SK-N-SH treated with all-trans-retinoic acid at 6 μM for 48 hours (cell line): ENCODE results near the gene ZFAND3.

Experiments used
- ATAC-seq: fragments of 200-7000 bp; cut with Tn5 transposase; 3 replicates; pipeline ENCODE4 v1.9.1; 2020; ENCODE audit warnings: mild to moderate bottlenecking, moderate library complexity
- ARNTL ChIP-seq: fragments of 450-650 bp; formaldehyde crosslinking; IDR thresholded peaks from 2 replicates; pipeline ENCODE4 v1.5.0; 2020; ENCODE audit warnings: low read depth, mild to moderate bottlenecking, moderate library complexity, borderline replicate concordance
- BACH2 ChIP-seq: fragments of 250-450 bp; sonication (Bioruptor Pico); IDR thresholded peaks from 2 replicates; pipeline ENCODE4 v1.9.0; 2021; ENCODE audit warnings: mild to moderate bottlenecking, borderline replicate concordance
- CREB5 ChIP-seq: fragments of 250-450 bp; sonication (Bioruptor Pico); IDR thresholded peaks from 2 replicates; pipeline ENCODE4 v1.5.1; 2020; ENCODE audit warnings: low read depth, mild to moderate bottlenecking, moderate library complexity
- CSRNP3 ChIP-seq: fragments of 250-450 bp; sonication (Bioruptor Pico); IDR thresholded peaks from 2 replicates; pipeline ENCODE4 v1.5.1; 2021; ENCODE audit warnings: mild to moderate bottlenecking, moderate library complexity
- ESRRG ChIP-seq: fragments of 250-450 bp; sonication (Bioruptor Pico); IDR thresholded peaks from 2 replicates; pipeline ENCODE4 v1.6.1; 2021; ENCODE audit warnings: mild to moderate bottlenecking
- GLIS3 ChIP-seq: fragments of 250-450 bp; sonication (Bioruptor Pico); IDR thresholded peaks from 2 replicates; pipeline ENCODE4 v1.5.0; 2020; ENCODE audit warnings: mild to moderate bottlenecking, moderate library complexity
- ISL1 ChIP-seq: fragments of 250-450 bp; sonication (Bioruptor Pico); IDR thresholded peaks from 2 replicates; pipeline ENCODE4 v2.1.2; 2022; ENCODE audit warnings: mild to moderate bottlenecking, moderate library complexity
- OSR1 ChIP-seq: fragments of 250-450 bp; sonication (Bioruptor Pico); IDR thresholded peaks from 2 replicates; pipeline ENCODE4 v1.8.0; 2022; ENCODE audit warnings: moderate library complexity, mild to moderate bottlenecking, inconsistent platforms
- PATZ1 ChIP-seq: fragments of 250-450 bp; sonication (Bioruptor Pico); IDR thresholded peaks from 2 replicates; pipeline ENCODE4 v1.8.0; 2020; ENCODE audit warnings: mild to moderate bottlenecking, moderate library complexity, borderline replicate concordance
- POU6F1 ChIP-seq: fragments of 250-450 bp; sonication (Bioruptor Pico); IDR thresholded peaks from 2 replicates; pipeline ENCODE4 v1.8.0; 2021; ENCODE audit warnings: low read depth, mild to moderate bottlenecking, moderate library complexity, borderline replicate concordance
- RARB ChIP-seq: fragments of 250-450 bp; sonication (Bioruptor Pico); IDR thresholded peaks from 2 replicates; pipeline ENCODE4 v1.8.0; 2021; ENCODE audit warnings: mild to moderate bottlenecking, moderate library complexity
- SNAI2 ChIP-seq: fragments of 250-450 bp; sonication (Bioruptor Pico); IDR thresholded peaks from 2 replicates; pipeline ENCODE4 v1.5.0; 2020; ENCODE audit warnings: mild to moderate bottlenecking, moderate library complexity
- TCF4 ChIP-seq: fragments of 250-450 bp; sonication (Bioruptor Pico); IDR thresholded peaks from 2 replicates; pipeline ENCODE4 v1.8.0; 2021; ENCODE audit warnings: mild to moderate bottlenecking, moderate library complexity, borderline replicate concordance
- TOX ChIP-seq: fragments of 250-450 bp; sonication (Bioruptor Pico); IDR thresholded peaks from 2 replicates; pipeline ENCODE4 v1.8.0; 2021; ENCODE audit warnings: mild to moderate bottlenecking, moderate library complexity, borderline replicate concordance
- TSHZ2 ChIP-seq: fragments of 250-450 bp; sonication (Bioruptor Pico); IDR thresholded peaks from 2 replicates; pipeline ENCODE4 v1.5.0; 2020; ENCODE audit warnings: mild to moderate bottlenecking, moderate library complexity
- ZC3H10 ChIP-seq: fragments of 250-450 bp; sonication (Bioruptor Pico); IDR thresholded peaks from 2 replicates; pipeline ENCODE4 v1.5.1; 2021; ENCODE audit warnings: mild to moderate bottlenecking, moderate library complexity
- ZFP3 ChIP-seq: fragments of 250-450 bp; sonication (Bioruptor Pico); IDR thresholded peaks from 2 replicates; pipeline ENCODE4 v1.5.0; 2020; ENCODE audit warnings: mild to moderate bottlenecking, moderate library complexity
- ZFP30 ChIP-seq: fragments of 450-650 bp; formaldehyde crosslinking; IDR thresholded peaks from 2 replicates; pipeline ENCODE4 v1.5.0; 2022; ENCODE audit warnings: mild to moderate bottlenecking, moderate library complexity
- ZNF565 ChIP-seq: fragments of 450-650 bp; formaldehyde crosslinking; conservative IDR thresholded peaks from 2 replicates; pipeline ENCODE4 v1.5.0; 2020; ENCODE audit warnings: low read depth, mild to moderate bottlenecking, moderate library complexity
- ZNF70 ChIP-seq: fragments of 450-650 bp; formaldehyde crosslinking; IDR thresholded peaks from 2 replicates; pipeline ENCODE4 v1.5.0; 2020; ENCODE audit warnings: mild to moderate bottlenecking, moderate library complexity

ZFAND3 gene

GRCh38 chr6:38107073-38107472 lies 287.5 kb downstream of the ZFAND3 start:
- no peak for TF ChIP-seq SNAI2 (CRISPR knock-in tag)
- no peak for TF ChIP-seq RARB (CRISPR knock-in tag)
- no peak for TF ChIP-seq BACH2
- TF ChIP-seq ISL1 (CRISPR knock-in tag): peak; percentile 14; the same call in 1 of the 2 replicates
- no peak for ATAC-seq

GRCh38 chr6:38110481-38110971 lies 291.0 kb downstream of the ZFAND3 start:
- ATAC-seq: no peak
- TF ChIP-seq ZC3H10 (CRISPR knock-in tag) (no peak), GLIS3 (CRISPR knock-in tag) (no peak), ARNTL (CRISPR knock-in tag) (no peak), CREB5 (CRISPR knock-in tag) (no peak), OSR1 (CRISPR knock-in tag) (no peak), TSHZ2 (no peak), ZFP30 (CRISPR knock-in tag) (no peak), ZNF565 (CRISPR knock-in tag) (no peak), PATZ1 (CRISPR knock-in tag) (no peak), BACH2 (no peak), ISL1 (CRISPR knock-in tag) (no peak), ZNF70 (CRISPR knock-in tag) (no peak), ESRRG (CRISPR knock-in tag) (no peak), POU6F1 (CRISPR knock-in tag) (no peak), CSRNP3 (no peak), SNAI2 (CRISPR knock-in tag) (no peak), TCF4 (CRISPR knock-in tag) (no peak), TOX (no peak), ZFP3 (CRISPR knock-in tag) (no peak)

- no peak for ATAC-seq
- no peak for TF ChIP-seq ZFP3 (CRISPR knock-in tag)
- no peak for TF ChIP-seq ESRRG (CRISPR knock-in tag)
- TF ChIP-seq PATZ1 (CRISPR knock-in tag): no peak
- TF ChIP-seq GLIS3 (CRISPR knock-in tag): no peak
- no peak for TF ChIP-seq ZC3H10 (CRISPR knock-in tag)
- TF ChIP-seq BACH2: no peak
- no peak for TF ChIP-seq OSR1 (CRISPR knock-in tag)
- no peak for TF ChIP-seq RARB (CRISPR knock-in tag)
- no peak for TF ChIP-seq ISL1 (CRISPR knock-in tag)
- TF ChIP-seq CREB5 (CRISPR knock-in tag): no peak
- no peak for TF ChIP-seq ZFP30 (CRISPR knock-in tag)
- no peak for TF ChIP-seq CSRNP3
- TF ChIP-seq SNAI2 (CRISPR knock-in tag): no peak
- no peak for TF ChIP-seq ARNTL (CRISPR knock-in tag)
- TF ChIP-seq TCF4 (CRISPR knock-in tag): no peak
- no peak for TF ChIP-seq ZNF70 (CRISPR knock-in tag)
Observed at GRCh38 chr6:38112181-38112580, 292.7 kb downstream of the ZFAND3 start.
